GM12878 (cell line): ENCODE measurements around the gene ELAC1. TPM values are rescaled to one million over a fixed set of nuclear protein-coding genes. Genes with fewer than 3 reads are reported as not detected.

Source experiments
- ATAC-seq: fragments of 200-7000 bp; cut with Tn5 transposase; 3 replicates; pipeline ENCODE4 v1.9.1; 2020; ENCODE audit warnings: mild to moderate bottlenecking, moderate library complexity
- BruUV-seq: library from RNA; stranded (reverse); fragments of 400-500 nt; replicated peaks from 2 replicates; lab custom pipeline; 2021; lab: Mats Ljungman, UMichigan
- CTCF ChIA-PET: fragments of 300-600 bp; sonication (Branson Sonifier 250); formaldehyde crosslinking; extraction: SDS; loops from one replicate; lab custom pipeline; 2021; ENCODE audit warnings: inconsistent platforms; lab: Yijun Ruan, JAX
- POLR2A ChIA-PET: fragments of 350-600 bp; formaldehyde crosslinking; extraction: SDS; loops from one replicate; lab custom pipeline; 2021; ENCODE audit warnings: inconsistent platforms; lab: Charles Lee
- RAD21 ChIA-PET: fragments of 300-600 bp; sonication (Branson Sonifier 250); formaldehyde crosslinking; loops from one replicate; lab custom pipeline; 2023; ENCODE audit warnings: antibody characterized with exemption; ENCODE audit not compliant: unreplicated experiment; lab: Charles Lee
- SMC1A ChIA-PET: fragments of 300-600 bp; sonication (Branson Sonifier 250); formaldehyde crosslinking; loops from one replicate; lab custom pipeline; 2023; ENCODE audit not compliant: unreplicated experiment, uncharacterized antibody; lab: Charles Lee
- DNase-seq: peaks from one replicate; pipeline ENCODE4 v3.0.0-alpha.2; 2011; ENCODE audit warnings: low read depth, low spot score
- FAIRE-seq: peaks from 3 replicates; lab custom pipeline; 2011; peaks lifted over from hg19 to GRCh38; lab: Jason Lieb, UNC
- H2AFZ ChIP-seq: 2 replicates; pipeline ENCODE4 v1.6.0; 2011; ENCODE audit warnings: low read depth, low read length, control low read depth; ENCODE audit not compliant: control insufficient read depth
- H3K27ac ChIP-seq: 2 replicates; pipeline ENCODE4 v1.5.1; 2011; ENCODE audit warnings: control low read depth; ENCODE audit not compliant: control insufficient read depth, insufficient read depth
- H3K27me3 ChIP-seq, 2 experiments: replicated peaks in 1 of 2; 2 replicates each; pipeline versions ENCODE4 v1.6.0 to v1.6.1; 2011; ENCODE audit warnings: low read length in 1 of 2; ENCODE audit not compliant: control insufficient read depth in 2 of 2, insufficient read depth in 2 of 2
- H3K36me3 ChIP-seq, 2 experiments: 2 replicates each; pipeline ENCODE4 v1.5.1; 2011; ENCODE audit warnings: low read length in 1 of 2; ENCODE audit not compliant: control insufficient read depth in 2 of 2, insufficient read depth in 2 of 2
- H3K4me1 ChIP-seq: 2 replicates; pipeline ENCODE4 v1.6.1; 2011; ENCODE audit warnings: mild to moderate bottlenecking, low read length, moderate library complexity, mixed read lengths; ENCODE audit not compliant: control insufficient read depth, insufficient read depth
- H3K4me2 ChIP-seq: 2 replicates; pipeline ENCODE4 v1.6.0; 2011; ENCODE audit warnings: control low read depth; ENCODE audit not compliant: control insufficient read depth, insufficient read depth
- H3K4me3 ChIP-seq: fragments of 200-600 bp; sonication (generic); 2 replicates; pipeline ENCODE4 v1.5.1; 2016
- H3K79me2 ChIP-seq: 2 replicates; pipeline ENCODE4 v1.6.0; 2011; ENCODE audit warnings: low read length; ENCODE audit not compliant: control insufficient read depth, insufficient read depth
- H3K9ac ChIP-seq: 2 replicates; pipeline ENCODE4 v1.8.0; 2011; ENCODE audit warnings: low read length, control low read depth, mixed read lengths; ENCODE audit not compliant: control insufficient read depth, insufficient read depth
- H3K9me3 ChIP-seq: replicated peaks from 3 replicates; pipeline ENCODE4 v1.5.1; 2011; ENCODE audit warnings: mild to moderate bottlenecking, low read length; ENCODE audit not compliant: control insufficient read depth, insufficient read depth
- H4K20me1 ChIP-seq: 2 replicates; pipeline ENCODE4 v1.6.0; 2011; ENCODE audit not compliant: control insufficient read depth, insufficient read depth
- ETV6 ChIP-seq, 2 experiments: fragments of 450-650 bp in 1 of 2; IDR thresholded peaks in 1 of 2; conservative IDR thresholded peaks in 1 of 2; 2 replicates each; pipeline ENCODE4 v1.6.1; 2014; ENCODE audit warnings: antibody characterized with exemption in 1 of 2, borderline replicate concordance in 1 of 2, low read depth in 1 of 2, mild to moderate bottlenecking in 1 of 2, moderate library complexity in 1 of 2
- FOS ChIP-seq: IDR thresholded peaks from 3 replicates; pipeline ENCODE4 v1.6.1; 2011; ENCODE audit warnings: borderline replicate concordance; ENCODE audit not compliant: insufficient read length; ENCODE audit errors: extremely low read depth
- GABPA ChIP-seq: IDR thresholded peaks from 2 replicates; pipeline ENCODE4 v1.6.1; 2014; ENCODE audit warnings: antibody characterized with exemption, low read depth, mild to moderate bottlenecking, inconsistent platforms
- HCFC1 ChIP-seq: fragments of 150-350 bp; IDR thresholded peaks from 2 replicates; pipeline ENCODE4 v1.6.1; 2014; ENCODE audit warnings: low read length
- HDAC6 ChIP-seq: fragments of 200-600 bp; sonication (generic); IDR thresholded peaks from one replicate; pipeline ENCODE4 v1.8.0; 2017; ENCODE audit warnings: antibody characterized with exemption; ENCODE audit not compliant: unreplicated experiment
- IRF5 ChIP-seq: fragments of 450-650 bp; IDR thresholded peaks from 2 replicates; pipeline ENCODE4 v1.6.1; 2017; ENCODE audit warnings: borderline replicate concordance
- MAX ChIP-seq: IDR thresholded peaks from 2 replicates; pipeline ENCODE4 v1.6.1; 2012; ENCODE audit warnings: low read depth, low read length, improper control_type of control experiment
- MTA3 ChIP-seq: IDR thresholded peaks from 2 replicates; pipeline ENCODE4 v1.6.1; 2012; ENCODE audit warnings: low read length, inconsistent platforms, borderline replicate concordance
- NFXL1 ChIP-seq: fragments of 450-650 bp; IDR thresholded peaks from 2 replicates; pipeline ENCODE4 v1.6.1; 2017; ENCODE audit warnings: antibody characterized with exemption, mild to moderate bottlenecking, borderline replicate concordance
- SMC3 ChIP-seq: IDR thresholded peaks from 2 replicates; pipeline ENCODE4 v1.6.1; 2011; ENCODE audit warnings: low read length, improper control_type of control experiment, borderline replicate concordance
- TBL1XR1 ChIP-seq: IDR thresholded peaks from 2 replicates; pipeline ENCODE4 v1.6.1; 2012; ENCODE audit warnings: low read depth, low read length, improper control_type of control experiment
- ZBTB33 ChIP-seq: fragments of 450-650 bp; IDR thresholded peaks from 2 replicates; pipeline ENCODE4 v1.6.1; 2017; ENCODE audit warnings: mild to moderate bottlenecking
- ZNF384 ChIP-seq: IDR thresholded peaks from 2 replicates; pipeline ENCODE4 v1.6.1; 2012; ENCODE audit warnings: low read depth, mild to moderate bottlenecking, low read length, improper control_type of control experiment, borderline replicate concordance
- ZNF687 ChIP-seq: fragments of 450-650 bp; IDR thresholded peaks from 2 replicates; pipeline ENCODE4 v1.6.1; 2017; ENCODE audit warnings: mild to moderate bottlenecking, moderate library complexity
- WGBS: methylation state at CpG from one replicate; pipeline ENCODE4 v1.1.6; 2016; ENCODE audit warnings: low lambda C conversion rate; ENCODE audit not compliant: insufficient replicate concordance, insufficient coverage; ENCODE audit errors: missing lambda C conversion rate; 5-methylcytosine and 5-hydroxymethylcytosine counted together
- in situ Hi-C: fragments of 300-500 bp; cut with MboI; formaldehyde crosslinking; loops from 9 replicates; pipeline ENCODE4 v1.14.3; 2018; ENCODE audit warnings: mixed read lengths
- intact Hi-C: fragments of 100-400 bp; cut with micrococcal nuclease; formaldehyde crosslinking; loops from one replicate; pipeline ENCODE4 v1.14.2; 2022; ENCODE audit not compliant: unreplicated experiment
- polyA plus RNA-seq, 11 experiments: library from polyadenylated mRNA; depleted of rRNA in 4 of 11; unstranded in 6 of 11; stranded (reverse) in 5 of 11; fragments of >200 nt; fragmentation: Nextera tagmentation in 4 of 11; fragmentation: Illumina TruSeq in 1 of 11; extraction: Ambion mirVana in 4 of 11; extraction: Trizol in 1 of 11; gene quantifications; 1 replicate in 1 of 11; 2 replicates in 10 of 11; pipeline versions ENCODE4 v1.2.1 to v1.2.3, GENCODE V29; 2011 to 2016; ENCODE audit warnings: inconsistent platforms in 2 of 11, missing spikeins in 2 of 11, low read depth in 1 of 11
- total RNA-seq, 4 experiments: library from RNA; depleted of rRNA in 3 of 4; stranded (reverse); fragments of >200 nt in 3 of 4; fragmentation: Illumina TruSeq in 1 of 4; extraction: Trizol in 1 of 4; gene quantifications; 2 replicates each; pipeline versions ENCODE4 v1.2.1 to v1.2.3, GENCODE V29; 2013 to 2021

The ELAC1 gene
- total and polyA plus RNA-seq, 10 of the 15 experiments (the other 5 are each of a cell fraction or from before 2014, with no cell fraction given) = 4.9 to 23.0 (median 9.8) TPM

GRCh38 chr18:51029694-51030536, 62.1 kb downstream of the ELAC1 start, which contains the start of gene SMAD4:
SMAD4 (plus strand) TSS chr18:51030213; CDS start chr18:51047047, 16,834 bp downstream.
- intact Hi-C loops = loop anchor here (2.0 kb wide), 1 partner anchor 151 kb away; the partner anchor contains the start of gene ME2
- peaks cover 6% of the 10 kb centered on the region for H3K4me1 ChIP-seq
- H3K4me3 ChIP-seq = peak within 1 kb of the TSS; percentile 88
- no peaks in the 10 kb centered on the region for H3K36me3 ChIP-seq
- peak within 1 kb of the TSS; percentile 77 for H3K27ac ChIP-seq
- peak; percentile 92 for FAIRE-seq
- no peaks in the 10 kb centered on the region for H3K27me3 ChIP-seq
- ATAC-seq = peak; percentile 90
- H2AFZ ChIP-seq = peak within 1 kb of the TSS; percentile 79
- in situ Hi-C loops = loop anchor here (25.0 kb wide), 1 partner anchor 1543 kb away; the partner anchor contains the start of genes C18orf32 and RPL17
- BruUV-seq = TSS peak; percentile 80
- H3K4me2 ChIP-seq = peak within 1 kb of the TSS; percentile 82
- CTCF ChIA-PET = interaction anchor here (1.2 to 3.3 kb wide), 4 partner anchors 21 to 210 kb away, joined by 3 to 21 read pairs (median 12); partner anchors contain the start of gene MRO
- POLR2A ChIA-PET = interaction anchor here (0.7 to 3.2 kb wide), 9 partner anchors 9 to 213 kb away, joined by 3 to 14 read pairs (median 4); partner anchors contain the start of genes ELAC1 and ME2
- SMC1A ChIA-PET = interaction anchor here (1.2 to 3.5 kb wide), 5 partner anchors 12 to 197 kb away, joined by 3 to 23 read pairs (median 3); partner anchors contain the start of genes ME2 and MEX3C
- peak; percentile 71 for DNase-seq
- peaks cover 4% of the 10 kb centered on the region; the same call in 1 of the 2 replicates for H4K20me1 ChIP-seq
- WGBS = under 1% methylated on average over 79 of the region's 79 CpGs
- peaks cover 51% of the 10 kb centered on the region for H3K79me2 ChIP-seq
- H3K9ac ChIP-seq = peak within 1 kb of the TSS; percentile 78
- RAD21 ChIA-PET = interaction anchor here (0.9 to 1.4 kb wide), 7 partner anchors 8 to 210 kb away, joined by 3 to 5 read pairs (median 3); partner anchors contain the start of gene MRO
- no peaks in the 10 kb centered on the region for H3K9me3 ChIP-seq
- no peak for TF ChIP-seq NFXL1
- no peak for TF ChIP-seq IRF5
- TF ChIP-seq ZNF384 = no peak
- peak; percentile 4 for TF ChIP-seq HDAC6
- TF ChIP-seq TBL1XR1 = no peak
- no peak for TF ChIP-seq SMC3
- TF ChIP-seq ZBTB33 = no peak
- no peak; the same call in 1 of the 2 replicates for TF ChIP-seq HCFC1
- no peak for TF ChIP-seq GABPA
- peak; percentile 81 for TF ChIP-seq ZNF687
- TF ChIP-seq ETV6 (conservative IDR thresholded peaks at IDR 0.05 in 1 of 2, IDR thresholded peaks at IDR 0.05 in 1 of 2; ENCODE audit: borderline replicate concordance in 1 of 2, low read depth in 1 of 2) = no peak
- no peak for TF ChIP-seq MAX
- TF ChIP-seq FOS = no peak
- no peak for TF ChIP-seq MTA3
